Measurements from ENCODE around the gene BCL7A. TPM values are rescaled to one million over a fixed set of nuclear protein-coding genes. Genes with fewer than 3 reads are reported as not detected.

BCL7A gene
- total RNA-seq, 4 donors from 2014 or later, result 0.26 to 12.2 (median 4.2) TPM

GRCh38 chr12:121990692-121991603 is 30.7 kb upstream of the BCL7A start:
- no peaks in the 10 kb centered on the region for H3K9me3 ChIP-seq
- no peaks in the 10 kb centered on the region for H3K27me3 ChIP-seq
- no peak overlapping the region for H3K4me3 ChIP-seq
- no peaks in the 10 kb centered on the region for H3K36me3 ChIP-seq
- TF ChIP-seq POLR2A (IDR thresholded peaks at IDR 0.05), result no peak
- no peak for TF ChIP-seq CTCF (IDR thresholded peaks at IDR 0.05)
- no peak overlapping the region for H3K27ac ChIP-seq
- no peak for DNase-seq
- intact Hi-C loops (cut with DNase I; ENCODE audit: low total_unique reads), result no loop called here
- H3K4me1 ChIP-seq, result no peaks in the 10 kb centered on the region

- H3K27me3 ChIP-seq, result no peaks in the 10 kb centered on the region
- H3K4me1 ChIP-seq, result no peaks in the 10 kb centered on the region
- H3K4me3 ChIP-seq, result no peak overlapping the region
- H3K9me3 ChIP-seq, result no peaks in the 10 kb centered on the region
- no peaks in the 10 kb centered on the region for H3K36me3 ChIP-seq
- TF ChIP-seq CTCF (IDR thresholded peaks at IDR 0.05) (no peak), POLR2A (IDR thresholded peaks at IDR 0.05) (no peak)
- DNase-seq, result no peak
- H3K27ac ChIP-seq, result no peak overlapping the region
- intact Hi-C loops (cut with DNase I; ENCODE audit: low total_unique reads), result no loop called here
Measured at GRCh38 chr12:121992059-121992879, 29.4 kb upstream of the BCL7A start.

- no peaks in the 10 kb centered on the region for H3K36me3 ChIP-seq
- H3K4me1 ChIP-seq, result no peaks in the 10 kb centered on the region
- no peak for TF ChIP-seq CTCF (IDR thresholded peaks at IDR 0.05)
- TF ChIP-seq POLR2A (IDR thresholded peaks at IDR 0.05), result no peak
- no peak overlapping the region for H3K4me3 ChIP-seq
- H3K9me3 ChIP-seq, result no peaks in the 10 kb centered on the region
- no peak for DNase-seq
- H3K27ac ChIP-seq, result no peak overlapping the region
- H3K27me3 ChIP-seq, result no peaks in the 10 kb centered on the region
- intact Hi-C loops (cut with DNase I; ENCODE audit: low total_unique reads), result no loop called here
Measured at GRCh38 chr12:121996050-121996944, 25.4 kb upstream of the BCL7A start.

GRCh38 chr12:121996945-121997612 is 24.6 kb upstream of the BCL7A start:
- no peaks in the 10 kb centered on the region for H3K27me3 ChIP-seq
- intact Hi-C loops (cut with DNase I; ENCODE audit: low total_unique reads), result no loop called here
- no peak for TF ChIP-seq POLR2A (IDR thresholded peaks at IDR 0.05)

More at GRCh38 chr12:121996945-121997612, 24.6 kb upstream of the BCL7A start:
- DNase-seq, result no peak
- Histone ChIP-seq H3K27ac (no peak overlapping the region), H3K4me3 (no peak overlapping the region), H3K36me3 (no peaks in the 10 kb centered on the region), H3K4me1 (no peaks in the 10 kb centered on the region), H3K9me3 (no peaks in the 10 kb centered on the region)
